ENCODE data around the gene FHIT.

FHIT gene

GRCh38 chr3:60932643-60933042, 318.6 kb downstream of the FHIT start:
- DNase-seq (ENCODE audit: low read depth), result no peak
- no peak for TF ChIP-seq CTCF (IDR thresholded peaks at IDR 0.05; ENCODE audit: low read depth, low read length, missing control alignments)
- in situ Hi-C loops (cut with HindIII; ENCODE audit: low sequenced_read_pairs), result no loop called here
- H3K4me3 ChIP-seq (ENCODE audit: low read depth, low read length), result no peak overlapping the region

- in situ Hi-C loops (cut with HindIII; ENCODE audit: low sequenced_read_pairs), result no loop called here
- no peak for DNase-seq (ENCODE audit: low read depth)
- H3K4me3 ChIP-seq (ENCODE audit: low read depth, low read length), result no peak overlapping the region
- TF ChIP-seq CTCF (IDR thresholded peaks at IDR 0.05; ENCODE audit: low read depth, low read length, missing control alignments), result no peak
These were observed 319.1 kb downstream of the FHIT start for GRCh38 chr3:60932170-60932569.

GRCh38 chr3:60931452-60931851, 319.8 kb downstream of the FHIT start:
- no peak for DNase-seq (ENCODE audit: low read depth)
- no peak for TF ChIP-seq CTCF (IDR thresholded peaks at IDR 0.05; ENCODE audit: low read depth, low read length, missing control alignments)

GRCh38 chr3:60920519-60920918, 330.7 kb downstream of the FHIT start:
- in situ Hi-C loops (cut with HindIII; ENCODE audit: low sequenced_read_pairs), result no loop called here
- no peak for DNase-seq (ENCODE audit: low read depth)
- no peak overlapping the region for H3K4me3 ChIP-seq (ENCODE audit: low read depth, low read length)
- no peak for TF ChIP-seq CTCF (IDR thresholded peaks at IDR 0.05; ENCODE audit: low read depth, low read length, missing control alignments)

More at GRCh38 chr3:60931452-60931851, 319.8 kb downstream of the FHIT start:
- in situ Hi-C loops (cut with HindIII; ENCODE audit: low sequenced_read_pairs), result no loop called here
- no peak overlapping the region for H3K4me3 ChIP-seq (ENCODE audit: low read depth, low read length)

GRCh38 chr3:60919296-60919695, 332.0 kb downstream of the FHIT start:
- DNase-seq (ENCODE audit: low read depth), result no peak
- no peak overlapping the region for H3K4me3 ChIP-seq (ENCODE audit: low read depth, low read length)
- in situ Hi-C loops (cut with HindIII; ENCODE audit: low sequenced_read_pairs), result no loop called here
- no peak for TF ChIP-seq CTCF (IDR thresholded peaks at IDR 0.05; ENCODE audit: low read depth, low read length, missing control alignments)

GRCh38 chr3:60917141-60917540, 334.1 kb downstream of the FHIT start:
- H3K4me3 ChIP-seq (ENCODE audit: low read depth, low read length), result no peak overlapping the region
- no peak for DNase-seq (ENCODE audit: low read depth)
- TF ChIP-seq CTCF (IDR thresholded peaks at IDR 0.05; ENCODE audit: low read depth, low read length, missing control alignments), result no peak
- in situ Hi-C loops (cut with HindIII; ENCODE audit: low sequenced_read_pairs), result no loop called here

GRCh38 chr3:60916546-60916945, 334.7 kb downstream of the FHIT start:
- no peak for DNase-seq (ENCODE audit: low read depth)
- in situ Hi-C loops (cut with HindIII; ENCODE audit: low sequenced_read_pairs), result no loop called here
- no peak for TF ChIP-seq CTCF (IDR thresholded peaks at IDR 0.05; ENCODE audit: low read depth, low read length, missing control alignments)
- H3K4me3 ChIP-seq (ENCODE audit: low read depth, low read length), result no peak overlapping the region

All from astrocyte of the cerebellum (primary cell).